Caco-2 (cell line): ENCODE results near the gene CYRIA. TPM values are rescaled to one million over a fixed set of nuclear protein-coding genes. Genes with fewer than 3 reads are reported as not detected.

Source experiments
- BruUV-seq: library from RNA; stranded (reverse); fragments of 400-500 nt; replicated peaks from 2 replicates; lab custom pipeline; 2021; lab: Mats Ljungman, UMichigan
- CTCF ChIA-PET: fragments of 300-600 bp; sonication (Branson Sonifier 250); formaldehyde crosslinking; loops from one replicate; lab custom pipeline; 2022; ENCODE audit warnings: antibody characterized with exemption; lab: Charles Lee
- POLR2A ChIA-PET: fragments of 300-600 bp; sonication (Branson Sonifier 250); formaldehyde crosslinking; loops from one replicate; lab custom pipeline; 2022; ENCODE audit warnings: antibody characterized with exemption; lab: Charles Lee
- DNase-seq, 2 experiments: peaks; one replicate each; pipeline versions ENCODE4 v3.0.0 to v3.0.0-alpha.2; 2020 to 2022
- H3K27me3 ChIP-seq: replicated peaks from 2 replicates; pipeline ENCODE4 v1.6.0; 2011; ENCODE audit warnings: low read length; ENCODE audit not compliant: control insufficient read depth, insufficient read depth
- H3K36me3 ChIP-seq: 2 replicates; pipeline ENCODE4 v1.5.1; 2011; ENCODE audit warnings: low read length; ENCODE audit not compliant: control insufficient read depth, insufficient read depth
- H3K4me1 ChIP-seq: fragments of 250-450 bp; sonication (Bioruptor Pico); 2 replicates; pipeline ENCODE4 v1.5.1; 2020; ENCODE audit warnings: mild to moderate bottlenecking
- H3K4me3 ChIP-seq: 2 replicates; pipeline ENCODE4 v1.5.1; 2011; ENCODE audit warnings: low read depth, mild to moderate bottlenecking, control low read depth, low read length
- H3K9me3 ChIP-seq: fragments of 250-450 bp; sonication (Bioruptor Pico); 2 replicates; pipeline ENCODE4 v1.5.1; 2020; ENCODE audit warnings: mild to moderate bottlenecking, moderate library complexity
- H3K27ac Mint-ChIP-seq: one replicate; pipeline ENCODE4 v1.8.0; 2022; ENCODE audit warnings: mixed read lengths; ENCODE audit not compliant: unreplicated experiment
- H3K27me3 Mint-ChIP-seq: one replicate; pipeline ENCODE4 v1.8.0; 2022; ENCODE audit warnings: mixed read lengths; ENCODE audit not compliant: insufficient read depth, unreplicated experiment
- H3K36me3 Mint-ChIP-seq: one replicate; pipeline ENCODE4 v1.8.0; 2022; ENCODE audit warnings: mild to moderate bottlenecking, mixed read lengths; ENCODE audit not compliant: insufficient read depth, unreplicated experiment
- H3K4me1 Mint-ChIP-seq: one replicate; pipeline ENCODE4 v1.8.0; 2022; ENCODE audit warnings: low read depth, mixed read lengths; ENCODE audit not compliant: unreplicated experiment
- H3K4me3 Mint-ChIP-seq: one replicate; pipeline ENCODE4 v1.8.0; 2022; ENCODE audit warnings: mild to moderate bottlenecking, moderate library complexity, mixed read lengths; ENCODE audit not compliant: unreplicated experiment
- H3K9me3 Mint-ChIP-seq: one replicate; pipeline ENCODE4 v1.8.0; 2022; ENCODE audit warnings: mixed read lengths; ENCODE audit not compliant: unreplicated experiment
- intact Hi-C: fragments of 100-400 bp; cut with micrococcal nuclease; formaldehyde crosslinking; loops from one replicate; pipeline ENCODE4 v1.10.0; 2022; ENCODE audit not compliant: unreplicated experiment
- total RNA-seq: library from RNA; stranded (reverse); gene quantifications from 2 replicates; pipeline ENCODE4 v1.2.3, GENCODE V29; 2022
- TF ChIP-seq, protein P1 (sequence below), 2 experiments: fragments of 200-600 bp in 1 of 2; IDR thresholded peaks; 1 replicate in 1 of 2; 2 replicates in 1 of 2; pipeline versions ENCODE4 v1.5.1 to v1.8.0; 2011 to 2022; ENCODE audit warnings: antibody characterized with exemption in 1 of 2, control low read depth in 1 of 2, inconsistent platforms in 1 of 2, low read depth in 1 of 2, low read length in 1 of 2, mild to moderate bottlenecking in 1 of 2, moderate library complexity in 1 of 2; ENCODE audit not compliant: insufficient read depth in 1 of 2, severe bottlenecking in 1 of 2, unreplicated experiment in 1 of 2

The CYRIA gene
- total RNA-seq, 1 experiment from 2014 or later: 0.20 TPM

DNA sequence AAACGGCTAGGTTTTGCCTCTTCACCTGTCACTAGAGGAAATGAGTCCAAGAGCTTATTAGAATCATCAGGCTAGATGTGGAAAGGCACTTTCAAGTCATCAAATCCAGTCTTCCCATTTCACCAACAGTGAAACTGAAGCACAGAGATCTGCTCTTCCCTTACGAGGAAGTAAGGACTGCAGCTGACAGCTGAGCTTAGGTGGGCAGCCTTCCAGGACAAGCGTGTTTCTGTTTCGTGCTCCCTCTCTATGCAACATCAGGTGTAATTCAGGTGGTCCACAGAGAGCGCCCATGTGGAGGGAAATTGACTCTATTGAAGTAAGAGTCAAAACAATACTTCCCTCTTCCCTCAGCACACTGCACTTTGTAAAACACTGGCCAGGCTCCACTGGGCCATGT is 5.5 kb downstream of the CYRIA start:
- Histone ChIP-seq H3K36me3 (no peaks in the 10 kb centered on the region), H3K9me3 (no peaks in the 10 kb centered on the region), H3K4me1 (peaks cover 4% of the 10 kb centered on the region), H3K4me3 (no peak overlapping the region), H3K27me3 (peaks cover 8% of the 10 kb centered on the region)
- intact Hi-C loops: no loop called here
- TF ChIP-seq, protein P1, sequence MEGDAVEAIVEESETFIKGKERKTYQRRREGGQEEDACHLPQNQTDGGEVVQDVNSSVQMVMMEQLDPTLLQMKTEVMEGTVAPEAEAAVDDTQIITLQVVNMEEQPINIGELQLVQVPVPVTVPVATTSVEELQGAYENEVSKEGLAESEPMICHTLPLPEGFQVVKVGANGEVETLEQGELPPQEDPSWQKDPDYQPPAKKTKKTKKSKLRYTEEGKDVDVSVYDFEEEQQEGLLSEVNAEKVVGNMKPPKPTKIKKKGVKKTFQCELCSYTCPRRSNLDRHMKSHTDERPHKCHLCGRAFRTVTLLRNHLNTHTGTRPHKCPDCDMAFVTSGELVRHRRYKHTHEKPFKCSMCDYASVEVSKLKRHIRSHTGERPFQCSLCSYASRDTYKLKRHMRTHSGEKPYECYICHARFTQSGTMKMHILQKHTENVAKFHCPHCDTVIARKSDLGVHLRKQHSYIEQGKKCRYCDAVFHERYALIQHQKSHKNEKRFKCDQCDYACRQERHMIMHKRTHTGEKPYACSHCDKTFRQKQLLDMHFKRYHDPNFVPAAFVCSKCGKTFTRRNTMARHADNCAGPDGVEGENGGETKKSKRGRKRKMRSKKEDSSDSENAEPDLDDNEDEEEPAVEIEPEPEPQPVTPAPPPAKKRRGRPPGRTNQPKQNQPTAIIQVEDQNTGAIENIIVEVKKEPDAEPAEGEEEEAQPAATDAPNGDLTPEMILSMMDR (IDR thresholded peaks at IDR 0.05; ENCODE audit: insufficient read depth in 1 of 2, low read depth in 1 of 2, low read length in 1 of 2, severe bottlenecking in 1 of 2, unreplicated experiment in 1 of 2): no peak
- BruUV-seq: no TSS peak
- no peak overlapping the region for H3K4me3 Mint-ChIP-seq
- POLR2A ChIA-PET: no interaction called here
- H3K4me1 Mint-ChIP-seq: peaks cover 9% of the 10 kb centered on the region
- H3K27me3 Mint-ChIP-seq: peaks cover 25% of the 10 kb centered on the region
- H3K9me3 Mint-ChIP-seq: no peaks in the 10 kb centered on the region
- CTCF ChIA-PET: no interaction called here
- DNase-seq: no peak
- H3K27ac Mint-ChIP-seq: no peak overlapping the region
- H3K36me3 Mint-ChIP-seq: no peaks in the 10 kb centered on the region

DNA sequence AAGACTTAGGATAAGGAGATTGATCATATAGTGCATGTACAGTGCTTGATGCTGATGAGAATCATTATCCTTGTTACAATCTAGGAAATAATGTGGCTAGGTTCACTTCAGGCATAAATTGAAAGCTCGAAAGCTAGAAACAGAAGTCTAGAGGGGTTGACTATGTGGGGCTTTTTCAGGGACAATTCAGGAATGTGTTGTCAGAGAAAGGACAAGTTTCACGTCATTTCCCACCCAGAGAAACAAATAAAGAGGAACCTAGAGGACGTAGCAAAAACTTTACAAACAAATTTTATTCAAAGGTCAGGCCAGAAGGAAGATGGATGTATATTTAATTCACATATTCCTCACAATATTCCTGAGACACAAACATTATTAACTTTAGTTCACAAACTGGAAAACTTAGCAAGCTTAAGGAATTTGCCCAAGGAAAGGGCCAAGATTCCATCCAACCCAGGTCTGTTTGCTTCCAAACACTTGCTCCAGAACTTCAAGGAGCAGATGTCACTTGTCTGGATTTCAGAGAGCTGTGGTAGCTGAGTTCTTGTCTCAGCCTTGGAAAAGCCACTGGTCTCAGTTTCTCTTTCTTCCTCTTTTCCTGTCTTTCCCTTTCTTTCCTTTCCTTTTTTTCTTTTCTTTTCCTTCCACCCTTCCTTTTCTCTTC is 7.4 kb downstream of the CYRIA start:
- no TSS peak for BruUV-seq
- Histone ChIP-seq H3K4me1 (no peaks in the 10 kb centered on the region), H3K9me3 (no peaks in the 10 kb centered on the region), H3K36me3 (no peaks in the 10 kb centered on the region), H3K27me3 (no peaks in the 10 kb centered on the region), H3K4me3 (no peak overlapping the region)
- POLR2A ChIA-PET: no interaction called here
- Mint-ChIP-seq H3K36me3 (no peaks in the 10 kb centered on the region), H3K9me3 (no peaks in the 10 kb centered on the region), H3K27ac (no peak overlapping the region), H3K27me3 (peaks cover 13% of the 10 kb centered on the region), H3K4me1 (peaks cover 4% of the 10 kb centered on the region), H3K4me3 (no peak overlapping the region)
- CTCF ChIA-PET: interaction anchor here (1.5 kb wide), 1 partner anchor 99 kb away, joined by 3 read pairs; no protein-coding TSS in a partner anchor
- DNase-seq: no peak
- TF ChIP-seq, protein P1 (IDR thresholded peaks at IDR 0.05; ENCODE audit: insufficient read depth in 1 of 2, low read depth in 1 of 2, low read length in 1 of 2, severe bottlenecking in 1 of 2, unreplicated experiment in 1 of 2): no peak
- intact Hi-C loops: no loop called here

DNA sequence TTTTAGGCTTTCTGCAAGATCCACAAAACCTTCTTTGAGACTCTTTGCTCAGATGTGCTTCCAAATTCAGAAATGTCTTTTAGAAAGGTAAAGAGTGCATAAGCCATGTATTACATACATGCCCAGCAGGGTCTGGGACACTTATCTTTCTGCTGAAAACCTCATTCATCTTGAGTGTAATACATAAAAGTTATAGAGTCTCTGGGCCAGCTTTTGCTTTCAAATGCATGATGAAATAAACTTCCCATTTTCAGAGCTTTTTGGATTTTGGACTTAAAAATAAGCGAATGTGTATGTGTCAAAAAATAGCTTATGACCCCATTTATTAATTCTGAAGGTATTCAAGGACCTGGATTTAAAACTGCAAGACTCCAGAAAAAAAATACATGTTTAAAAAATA is 8.0 kb downstream of the CYRIA start:
- Histone ChIP-seq H3K9me3 (no peaks in the 10 kb centered on the region), H3K4me1 (no peaks in the 10 kb centered on the region), H3K27me3 (no peaks in the 10 kb centered on the region), H3K4me3 (no peak overlapping the region), H3K36me3 (no peaks in the 10 kb centered on the region)
- H3K4me3 Mint-ChIP-seq: no peak overlapping the region
- peaks cover 6% of the 10 kb centered on the region for H3K4me1 Mint-ChIP-seq
- ChIA-PET POLR2A (no interaction called here), CTCF (no interaction called here)
- no peak overlapping the region for H3K27ac Mint-ChIP-seq
- H3K36me3 Mint-ChIP-seq: no peaks in the 10 kb centered on the region
- no peaks in the 10 kb centered on the region for H3K9me3 Mint-ChIP-seq
- TF ChIP-seq, protein P1 (IDR thresholded peaks at IDR 0.05; ENCODE audit: insufficient read depth in 1 of 2, low read depth in 1 of 2, low read length in 1 of 2, severe bottlenecking in 1 of 2, unreplicated experiment in 1 of 2): no peak
- H3K27me3 Mint-ChIP-seq: peaks cover 9% of the 10 kb centered on the region
- no TSS peak for BruUV-seq
- DNase-seq: no peak
- intact Hi-C loops: no loop called here
